Progenitor cell of endocrine pancreas (in vitro differentiated cells): ENCODE data around the gene CCDC18. TPM values are rescaled to one million over a fixed set of nuclear protein-coding genes. Genes with fewer than 3 reads are reported as not detected.
"Not testable (repeated sequence)": the region's sequence is repeated elsewhere in the genome, so short reads cannot be mapped to it uniquely, and the experiment has no call there.

Source experiments
- DNase-seq: peaks from one replicate; pipeline ENCODE4 v3.0.0; 2021; ENCODE audit warnings: low spot score; ENCODE audit not compliant: unreplicated experiment
- H3K27ac Mint-ChIP-seq: 2 replicates; pipeline ENCODE4 v1.8.0; 2021; ENCODE audit warnings: mild to moderate bottlenecking, moderate library complexity, mixed read lengths
- H3K27me3 Mint-ChIP-seq: 2 replicates; pipeline ENCODE4 v1.8.0; 2021; ENCODE audit warnings: mixed read lengths
- H3K36me3 Mint-ChIP-seq: 2 replicates; pipeline ENCODE4 v1.8.0; 2022; ENCODE audit warnings: mixed read lengths; ENCODE audit not compliant: insufficient read depth
- H3K4me1 Mint-ChIP-seq: 2 replicates; pipeline ENCODE4 v1.8.0; 2021; ENCODE audit warnings: low read depth, mixed read lengths
- H3K4me3 Mint-ChIP-seq: 2 replicates; pipeline ENCODE4 v1.8.0; 2021; ENCODE audit warnings: low read depth, mild to moderate bottlenecking, moderate library complexity, mixed read lengths
- H3K9me3 Mint-ChIP-seq: 2 replicates; pipeline ENCODE4 v1.8.0; 2021; ENCODE audit warnings: low read depth, mixed read lengths
- CTCF ChIP-seq: fragments of 200-600 bp; sonication (generic); IDR thresholded peaks from one replicate; pipeline ENCODE4 v1.5.0; 2021; ENCODE audit warnings: antibody characterized with exemption, mild to moderate bottlenecking; ENCODE audit not compliant: unreplicated experiment
- total RNA-seq: library from RNA; stranded (reverse); gene quantifications from 2 replicates; pipeline ENCODE4 v1.2.1, GENCODE V29; 2021

CCDC18 gene
- total RNA-seq, 1 donor from 2014 or later, result 12.4 TPM

DNA sequence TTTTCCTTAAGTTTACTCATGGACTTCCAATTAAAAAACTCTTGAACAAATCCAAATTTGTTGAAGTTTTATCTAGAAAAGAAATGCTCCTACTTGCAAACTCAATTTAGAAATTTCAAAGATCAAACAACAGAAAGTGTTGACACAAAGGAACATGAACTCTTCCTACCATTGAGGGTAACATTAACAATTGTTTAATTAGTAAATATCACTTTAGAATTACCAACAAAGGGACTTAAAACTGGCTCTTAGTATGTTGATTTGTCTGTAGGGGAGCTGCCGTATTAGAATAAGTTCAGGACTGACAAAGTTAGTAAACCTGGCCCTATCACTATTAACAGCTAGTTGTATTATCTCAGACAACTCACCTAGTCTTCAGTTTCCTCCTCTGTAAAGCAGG is 57.9 kb downstream of the CCDC18 start:
- Mint-ChIP-seq H3K27ac (no peak overlapping the region), H3K4me1 (peaks cover 2% of the 10 kb centered on the region), H3K9me3 (peaks cover 10% of the 10 kb centered on the region), H3K27me3 (no peaks in the 10 kb centered on the region), H3K4me3 (no peak overlapping the region), H3K36me3 (peaks cover 29% of the 10 kb centered on the region)
- DNase-seq, result no peak
- no peak for TF ChIP-seq CTCF

GRCh38 chr1:93239863-93240262 is 59.3 kb downstream of the CCDC18 start:
- Mint-ChIP-seq H3K27me3 (no peaks in the 10 kb centered on the region), H3K36me3 (peaks cover 39% of the 10 kb centered on the region), H3K4me1 (peaks cover 2% of the 10 kb centered on the region), H3K4me3 (no peak overlapping the region), H3K27ac (no peak overlapping the region), H3K9me3 (peaks cover 20% of the 10 kb centered on the region)
- TF ChIP-seq CTCF, result no peak
- no peak for DNase-seq

GRCh38 chr1:93243233-93243632 is 62.7 kb downstream of the CCDC18 start:
- H3K9me3 Mint-ChIP-seq, result peaks cover 20% of the 10 kb centered on the region
- peaks cover 41% of the 10 kb centered on the region for H3K36me3 Mint-ChIP-seq
- not testable (repeated sequence) for H3K4me3 Mint-ChIP-seq, H3K27ac Mint-ChIP-seq, H3K4me1 Mint-ChIP-seq, DNase-seq, H3K27me3 Mint-ChIP-seq

DNA sequence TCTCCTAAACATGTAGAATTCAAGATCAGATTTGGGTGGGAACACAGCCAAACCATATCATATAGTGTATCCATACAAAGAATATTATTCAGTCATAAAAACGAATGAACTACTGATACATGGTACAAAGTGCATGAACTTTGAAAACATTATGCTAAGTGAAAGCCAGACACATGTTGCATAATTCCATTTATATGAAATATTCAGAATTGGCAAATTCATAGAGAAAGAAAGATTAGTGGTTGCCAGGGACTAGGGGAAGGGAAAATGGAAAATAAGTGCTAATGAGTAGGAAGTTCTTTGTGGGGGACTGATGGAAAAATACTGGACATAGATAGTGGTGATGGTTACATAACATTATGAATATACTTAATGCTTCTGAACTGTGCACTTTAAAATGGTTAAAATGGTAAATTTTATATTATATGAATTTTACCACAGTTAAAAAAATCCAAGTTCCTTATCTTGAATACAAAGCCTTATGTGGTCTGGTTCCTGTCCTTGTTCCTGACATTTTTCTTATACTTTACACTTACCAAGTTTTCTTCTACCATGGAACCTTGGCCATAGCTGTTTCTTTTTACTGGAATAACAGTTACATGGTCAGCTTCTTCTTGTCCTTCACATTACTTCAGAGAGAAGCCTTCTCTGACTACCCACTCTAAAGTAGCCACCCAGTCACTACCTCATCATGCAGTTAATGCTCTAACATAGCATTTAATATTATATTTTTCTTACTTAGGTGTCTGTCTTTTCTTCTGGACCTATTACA is 64.0 kb downstream of the CCDC18 start:
- Mint-ChIP-seq H3K4me3 (no peak overlapping the region), H3K36me3 (peaks cover 40% of the 10 kb centered on the region), H3K27me3 (no peaks in the 10 kb centered on the region), H3K9me3 (peaks cover 20% of the 10 kb centered on the region), H3K27ac (no peak overlapping the region), H3K4me1 (no peaks in the 10 kb centered on the region)
- no peak for DNase-seq
- no peak for TF ChIP-seq CTCF

DNA sequence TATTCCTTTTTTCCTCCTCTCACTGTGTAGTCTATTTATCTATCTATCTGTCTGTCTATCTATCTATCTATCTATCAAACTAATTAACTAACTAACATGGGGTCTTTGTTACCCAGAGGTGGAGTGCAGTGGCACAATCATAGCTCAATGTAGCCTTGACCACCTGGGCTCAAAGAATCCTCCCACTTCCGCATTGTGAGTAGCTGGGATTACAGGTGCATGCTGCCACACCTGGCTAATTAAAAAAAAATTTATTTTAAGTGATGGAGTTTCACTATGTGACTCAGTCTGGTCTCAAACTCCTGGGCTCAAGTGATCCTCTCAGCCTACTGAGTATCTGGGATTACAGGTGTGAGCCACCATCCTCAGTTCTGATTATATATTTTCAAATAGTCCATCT is 71.4 kb downstream of the CCDC18 start:
- TF ChIP-seq CTCF, result no peak
- Mint-ChIP-seq H3K36me3 (peaks cover 4% of the 10 kb centered on the region), H3K9me3 (no peaks in the 10 kb centered on the region), H3K4me1 (no peaks in the 10 kb centered on the region), H3K4me3 (no peak overlapping the region), H3K27ac (no peak overlapping the region), H3K27me3 (no peaks in the 10 kb centered on the region)
- no peak for DNase-seq

DNA sequence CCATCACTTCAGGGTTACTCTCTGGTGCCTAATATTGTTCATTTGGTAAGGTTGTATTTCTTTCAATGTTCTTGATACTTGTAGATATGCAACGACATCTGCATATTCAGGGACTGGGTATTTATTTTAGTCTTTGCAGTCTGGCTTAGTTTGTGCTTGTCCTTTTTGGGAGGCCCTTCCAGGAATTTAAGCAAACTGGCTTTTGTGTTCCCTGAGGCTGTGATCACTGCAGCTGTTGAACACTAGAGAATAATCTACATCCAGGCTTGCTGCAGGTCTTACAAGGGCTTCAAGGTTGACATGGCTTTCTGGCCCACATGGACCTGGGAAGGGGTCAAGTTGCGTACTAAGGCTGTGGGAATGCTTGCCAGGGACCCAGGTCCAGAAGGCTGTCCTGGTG is 72.1 kb downstream of the CCDC18 start:
- no peak overlapping the region for H3K27ac Mint-ChIP-seq

More for the DNA sequence above, 72.1 kb downstream of the CCDC18 start:
- no peaks in the 10 kb centered on the region for H3K9me3 Mint-ChIP-seq
- DNase-seq, result no peak
- H3K27me3 Mint-ChIP-seq, result no peaks in the 10 kb centered on the region
- TF ChIP-seq CTCF, result no peak
- H3K36me3 Mint-ChIP-seq, result peaks cover 2% of the 10 kb centered on the region
- no peak overlapping the region for H3K4me3 Mint-ChIP-seq
- H3K4me1 Mint-ChIP-seq, result no peaks in the 10 kb centered on the region
